ENCODE measurements around the gene STX7. TPM values are rescaled to one million over a fixed set of nuclear protein-coding genes. Genes with fewer than 3 reads are reported as not detected.
A peak's percentile ranks its signal among the peaks of the same experiment; 100 is the strongest.

The STX7 gene
- total RNA-seq, 1 donor from 2014 or later = 10.4 TPM

- H3K4me3 ChIP-seq (ENCODE audit: low read length in 3 of 3) = no peak overlapping the region
- H3K27me3 ChIP-seq (ENCODE audit: control insufficient read depth in 3 of 3, insufficient read depth in 3 of 3, low read length in 3 of 3) = peaks cover 18 to 29% (median 20%) of the 10 kb centered on the region in 3 donors
- H3K4me1 ChIP-seq (ENCODE audit: control insufficient read depth in 3 of 3, insufficient read depth in 3 of 3, low read length in 3 of 3) = peaks cover 0 to 3% (median 2%) of the 10 kb centered on the region in 3 donors
- H3K9ac ChIP-seq (ENCODE audit: low read depth in 1 of 3, low read length in 3 of 3) = no peak overlapping the region
- no peaks in the 10 kb centered on the region for H3K36me3 ChIP-seq (ENCODE audit: control insufficient read depth in 3 of 3, insufficient read depth in 3 of 3, low read length in 3 of 3)
- H3K27ac ChIP-seq (ENCODE audit: low read depth, low read length) = no peak overlapping the region
- H3K9me3 ChIP-seq (ENCODE audit: control insufficient read depth in 3 of 3, low read length in 3 of 3) = no peaks in the 10 kb centered on the region
Observed at GRCh38 chr6:132405143-132405915, 107.6 kb downstream of the STX7 start.

- no peaks in the 10 kb centered on the region for H3K36me3 ChIP-seq (ENCODE audit: control insufficient read depth in 3 of 3, insufficient read depth in 3 of 3, low read length in 3 of 3)
- H3K4me3 ChIP-seq (ENCODE audit: low read length in 3 of 3) = no peak overlapping the region
- no peak overlapping the region for H3K27ac ChIP-seq (ENCODE audit: low read depth, low read length)
- peaks cover 0 to 3% (median 2%) of the 10 kb centered on the region in 3 donors for H3K4me1 ChIP-seq (ENCODE audit: control insufficient read depth in 3 of 3, insufficient read depth in 3 of 3, low read length in 3 of 3)
- peaks cover 20 to 29% (median 24%) of the 10 kb centered on the region in 3 donors for H3K27me3 ChIP-seq (ENCODE audit: control insufficient read depth in 3 of 3, insufficient read depth in 3 of 3, low read length in 3 of 3)
- no peaks in the 10 kb centered on the region for H3K9me3 ChIP-seq (ENCODE audit: control insufficient read depth in 3 of 3, low read length in 3 of 3)
- no peak overlapping the region for H3K9ac ChIP-seq (ENCODE audit: low read depth in 1 of 3, low read length in 3 of 3)
Observed at GRCh38 chr6:132404736-132405135, 108.2 kb downstream of the STX7 start.

- Histone ChIP-seq H3K4me1 (ENCODE audit: control insufficient read depth in 3 of 3, insufficient read depth in 3 of 3, low read length in 3 of 3) (peaks cover 0 to 3% (median 2%) of the 10 kb centered on the region in 3 donors), H3K9ac (ENCODE audit: low read depth in 1 of 3, low read length in 3 of 3) (no peak overlapping the region), H3K27me3 (ENCODE audit: control insufficient read depth in 3 of 3, insufficient read depth in 3 of 3, low read length in 3 of 3) (peaks cover 20 to 29% (median 24%) of the 10 kb centered on the region in 3 donors), H3K9me3 (ENCODE audit: control insufficient read depth in 3 of 3, low read length in 3 of 3) (no peaks in the 10 kb centered on the region), H3K27ac (ENCODE audit: low read depth, low read length) (no peak overlapping the region), H3K36me3 (ENCODE audit: control insufficient read depth in 3 of 3, insufficient read depth in 3 of 3, low read length in 3 of 3) (no peaks in the 10 kb centered on the region), H3K4me3 (ENCODE audit: low read length in 3 of 3) (no peak overlapping the region)
Observed at GRCh38 chr6:132404330-132404729, 108.6 kb downstream of the STX7 start.

- no peak overlapping the region for H3K27ac ChIP-seq (ENCODE audit: low read depth, low read length)
Observed at GRCh38 chr6:132401618-132402285, 111.2 kb downstream of the STX7 start.

GRCh38 chr6:132400883-132401617, 111.9 kb downstream of the STX7 start, which contains the start of gene MOXD1:
Gene MOXD1, minus strand, starts transcription at chr6:132401475. Its CDS starts 49 bp downstream, at chr6:132401426.
- Histone ChIP-seq H3K27me3 (ENCODE audit: control insufficient read depth in 3 of 3, insufficient read depth in 3 of 3, low read length in 3 of 3) (peaks cover 20 to 29% (median 24%) of the 10 kb centered on the region in 3 donors), H3K9me3 (ENCODE audit: control insufficient read depth in 3 of 3, low read length in 3 of 3) (no peaks in the 10 kb centered on the region), H3K9ac (ENCODE audit: low read depth in 1 of 3, low read length in 3 of 3) (peak within 1 kb of the TSS in 1 of 3 donors; percentile 45), H3K27ac (ENCODE audit: low read depth, low read length) (no peak within 1 kb of the TSS), H3K4me1 (ENCODE audit: control insufficient read depth in 3 of 3, insufficient read depth in 3 of 3, low read length in 3 of 3) (peaks cover 0 to 3% (median 2%) of the 10 kb centered on the region in 3 donors), H3K36me3 (ENCODE audit: control insufficient read depth in 3 of 3, insufficient read depth in 3 of 3, low read length in 3 of 3) (no peaks in the 10 kb centered on the region), H3K4me3 (ENCODE audit: low read length in 3 of 3) (peak within 1 kb of the TSS; percentile 58 to 71 (median 62))

More at GRCh38 chr6:132401618-132402285, 111.2 kb downstream of the STX7 start:
- peaks cover 0 to 3% (median 2%) of the 10 kb centered on the region in 3 donors for H3K4me1 ChIP-seq (ENCODE audit: control insufficient read depth in 3 of 3, insufficient read depth in 3 of 3, low read length in 3 of 3)
- no peak overlapping the region for H3K9ac ChIP-seq (ENCODE audit: low read depth in 1 of 3, low read length in 3 of 3)
- no peaks in the 10 kb centered on the region for H3K36me3 ChIP-seq (ENCODE audit: control insufficient read depth in 3 of 3, insufficient read depth in 3 of 3, low read length in 3 of 3)
- H3K27me3 ChIP-seq (ENCODE audit: control insufficient read depth in 3 of 3, insufficient read depth in 3 of 3, low read length in 3 of 3) = peaks cover 20 to 29% (median 24%) of the 10 kb centered on the region in 3 donors
- H3K9me3 ChIP-seq (ENCODE audit: control insufficient read depth in 3 of 3, low read length in 3 of 3) = no peaks in the 10 kb centered on the region
- peak overlapping the region; percentile 58 to 62 (median 58) for H3K4me3 ChIP-seq (ENCODE audit: low read length in 3 of 3)

GRCh38 chr6:132400555-132400882, 112.4 kb downstream of the STX7 start:
- no peak overlapping the region for H3K27ac ChIP-seq (ENCODE audit: low read depth, low read length)
- H3K4me1 ChIP-seq (ENCODE audit: control insufficient read depth in 3 of 3, insufficient read depth in 3 of 3, low read length in 3 of 3) = peaks cover 0 to 3% (median 2%) of the 10 kb centered on the region in 3 donors
- H3K27me3 ChIP-seq (ENCODE audit: control insufficient read depth in 3 of 3, insufficient read depth in 3 of 3, low read length in 3 of 3) = peaks cover 20 to 29% (median 24%) of the 10 kb centered on the region in 3 donors
- peaks cover 0 to under 1% (median 0%) of the 10 kb centered on the region in 3 donors for H3K9me3 ChIP-seq (ENCODE audit: control insufficient read depth in 3 of 3, low read length in 3 of 3)
- H3K9ac ChIP-seq (ENCODE audit: low read depth in 1 of 3, low read length in 3 of 3) = peak overlapping the region in 1 of 3 donors; percentile 45
- H3K4me3 ChIP-seq (ENCODE audit: low read length in 3 of 3) = peak overlapping the region in 1 of 3 donors; percentile 71
- H3K36me3 ChIP-seq (ENCODE audit: control insufficient read depth in 3 of 3, insufficient read depth in 3 of 3, low read length in 3 of 3) = no peaks in the 10 kb centered on the region

GRCh38 chr6:132399376-132400074, 113.4 kb downstream of the STX7 start:
- Histone ChIP-seq H3K36me3 (ENCODE audit: control insufficient read depth in 3 of 3, insufficient read depth in 3 of 3, low read length in 3 of 3) (no peaks in the 10 kb centered on the region), H3K9me3 (ENCODE audit: control insufficient read depth in 3 of 3, low read length in 3 of 3) (peaks cover 0 to 2% (median 0%) of the 10 kb centered on the region in 3 donors), H3K4me3 (ENCODE audit: low read length in 3 of 3) (no peak overlapping the region), H3K27me3 (ENCODE audit: control insufficient read depth in 3 of 3, insufficient read depth in 3 of 3, low read length in 3 of 3) (peaks cover 20 to 29% (median 24%) of the 10 kb centered on the region in 3 donors), H3K9ac (ENCODE audit: low read depth in 1 of 3, low read length in 3 of 3) (no peak overlapping the region), H3K4me1 (ENCODE audit: control insufficient read depth in 3 of 3, insufficient read depth in 3 of 3, low read length in 3 of 3) (peaks cover 0 to 3% (median 2%) of the 10 kb centered on the region in 3 donors), H3K27ac (ENCODE audit: low read depth, low read length) (no peak overlapping the region)
